ENCODE results near the gene MYO7A.

Gene MYO7A

GRCh38 chr11:77187776-77188632 is 60.0 kb downstream of the MYO7A start:
- H3K4me3 ChIP-seq (replicated peaks; ENCODE audit: low read depth, low read length): no peak overlapping the region
- TF ChIP-seq CTCF (IDR thresholded peaks at IDR 0.05; ENCODE audit: low read depth, low read length, missing control alignments): peak; percentile 93
- peak; percentile 51 for DNase-seq (ENCODE audit: extremely low read depth, low read depth)

- no peak overlapping the region for H3K4me3 ChIP-seq (replicated peaks; ENCODE audit: low read depth, low read length)
- no peak for TF ChIP-seq CTCF (IDR thresholded peaks at IDR 0.05; ENCODE audit: low read depth, low read length, missing control alignments)
- no peak for DNase-seq (ENCODE audit: extremely low read depth, low read depth)
Observed at GRCh38 chr11:77188633-77189491, 60.8 kb downstream of the MYO7A start.

- no peak overlapping the region for H3K4me3 ChIP-seq (replicated peaks; ENCODE audit: low read depth, low read length)
- no peak for TF ChIP-seq CTCF (IDR thresholded peaks at IDR 0.05; ENCODE audit: low read depth, low read length, missing control alignments)
- DNase-seq (ENCODE audit: extremely low read depth, low read depth): no peak
Observed at GRCh38 chr11:77189588-77190210, 61.7 kb downstream of the MYO7A start.

- no peak overlapping the region for H3K4me3 ChIP-seq (replicated peaks; ENCODE audit: low read depth, low read length)
Observed at GRCh38 chr11:77190331-77191075, 62.5 kb downstream of the MYO7A start.

GRCh38 chr11:77191429-77191822 is 63.4 kb downstream of the MYO7A start:
- DNase-seq (ENCODE audit: extremely low read depth, low read depth): no peak
- no peak overlapping the region for H3K4me3 ChIP-seq (replicated peaks; ENCODE audit: low read depth, low read length)
- no peak for TF ChIP-seq CTCF (IDR thresholded peaks at IDR 0.05; ENCODE audit: low read depth, low read length, missing control alignments)

More at GRCh38 chr11:77190331-77191075, 62.5 kb downstream of the MYO7A start:
- no peak for TF ChIP-seq CTCF (IDR thresholded peaks at IDR 0.05; ENCODE audit: low read depth, low read length, missing control alignments)
- no peak for DNase-seq (ENCODE audit: extremely low read depth, low read depth)

Measured in HFF-Myc (cell line).